CD14-positive monocyte (primary cell): ENCODE results near the gene PLXNA4. TPM values are rescaled to one million over a fixed set of nuclear protein-coding genes. Genes with fewer than 3 reads are reported as not detected.

ENCODE experiments used
- DNase-seq, 3 donors: peaks; one replicate each; pipeline ENCODE4 v3.0.0-alpha.2; 2011 to 2022
- H2AFZ ChIP-seq: 2 replicates; pipeline ENCODE4 v1.6.0; 2012; ENCODE audit warnings: mild to moderate bottlenecking, low read depth, low read length, inconsistent platforms; ENCODE audit not compliant: insufficient read depth, poor library complexity, severe bottlenecking
- H3K27ac ChIP-seq, 2 donors: 1 replicate in 1 of 2; 2 replicates in 1 of 2; pipeline ENCODE4 v1.5.1; 2012 to 2013; ENCODE audit warnings: low read length in 2 of 2, control low read depth in 1 of 2, inconsistent platforms in 1 of 2, low read depth in 1 of 2, mild to moderate bottlenecking in 1 of 2
- H3K27me3 ChIP-seq, 2 donors: one replicate each; pipeline versions ENCODE4 v1.6.0 to v1.6.1; 2011 to 2013; ENCODE audit warnings: low read length in 2 of 2; ENCODE audit not compliant: control insufficient read depth in 2 of 2, insufficient read depth in 2 of 2
- H3K36me3 ChIP-seq, 2 donors: replicated peaks in 1 of 2; 1 replicate in 1 of 2; 2 replicates in 1 of 2; pipeline versions ENCODE4 v1.5.1 to v1.6.1; 2012 to 2013; ENCODE audit warnings: low read length in 2 of 2, control low read depth in 1 of 2, inconsistent platforms in 1 of 2, mild to moderate bottlenecking in 1 of 2; ENCODE audit not compliant: insufficient read depth in 2 of 2, control insufficient read depth in 1 of 2
- H3K4me1 ChIP-seq, 2 donors: 1 replicate in 1 of 2; 2 replicates in 1 of 2; pipeline versions ENCODE4 v1.5.1 to v1.6.1; 2012 to 2013; ENCODE audit warnings: low read length in 2 of 2, control low read depth in 1 of 2, inconsistent platforms in 1 of 2, mild to moderate bottlenecking in 1 of 2, moderate library complexity in 1 of 2; ENCODE audit not compliant: insufficient read depth in 2 of 2, control insufficient read depth in 1 of 2
- H3K4me2 ChIP-seq: replicated peaks from 2 replicates; pipeline ENCODE3; 2012; ENCODE audit warnings: low read length, moderate library complexity, mild to moderate bottlenecking; ENCODE audit not compliant: poor library complexity, severe bottlenecking; ENCODE audit errors: extremely low read depth
- H3K4me3 ChIP-seq, 3 experiments: fragments of 200-600 bp in 1 of 3; sonication (generic) in 1 of 3; replicated peaks in 1 of 3; 1 replicate in 2 of 3; 2 replicates in 1 of 3; pipeline ENCODE4 v1.5.1; 2011 to 2013; ENCODE audit warnings: low read length in 3 of 3, mild to moderate bottlenecking in 3 of 3, control low read depth in 2 of 3, low read depth in 2 of 3, inconsistent platforms in 1 of 3, moderate library complexity in 1 of 3
- H3K79me2 ChIP-seq: 2 replicates; pipeline ENCODE4 v1.6.0; 2012; ENCODE audit warnings: mild to moderate bottlenecking, control low read depth, inconsistent platforms, low read length, moderate library complexity; ENCODE audit not compliant: insufficient read depth
- H3K9ac ChIP-seq: 2 replicates; pipeline ENCODE4 v1.6.0; 2017; ENCODE audit warnings: low read length, mild to moderate bottlenecking; ENCODE audit not compliant: insufficient read depth, poor library complexity, severe bottlenecking
- H3K9me3 ChIP-seq, 2 donors: replicated peaks in 1 of 2; 1 replicate in 1 of 2; 2 replicates in 1 of 2; pipeline versions ENCODE4 v1.5.1 to v1.6.1; 2012 to 2013; ENCODE audit warnings: low read length in 2 of 2, control low read depth in 1 of 2; ENCODE audit not compliant: control insufficient read depth in 1 of 2, insufficient read depth in 1 of 2
- H4K20me1 ChIP-seq: 2 replicates; pipeline ENCODE4 v1.6.0; 2012; ENCODE audit warnings: mild to moderate bottlenecking, low read length, control low read depth, moderate library complexity; ENCODE audit not compliant: insufficient read depth
- H3K27ac Mint-ChIP-seq, 7 donors: one replicate each; pipeline ENCODE4 v1.8.0; 2020; ENCODE audit warnings: mild to moderate bottlenecking in 7 of 7, mixed read lengths in 7 of 7, moderate library complexity in 6 of 7, inconsistent platforms in 2 of 7
- H3K27me3 Mint-ChIP-seq, 3 donors: one replicate each; pipeline ENCODE4 v1.8.0; 2021 to 2022; ENCODE audit warnings: low read depth in 3 of 3, mild to moderate bottlenecking in 3 of 3, mixed read lengths in 3 of 3, moderate library complexity in 3 of 3, inconsistent platforms in 1 of 3
- H3K36me3 Mint-ChIP-seq, 2 donors: one replicate each; pipeline ENCODE4 v1.8.0; 2020; ENCODE audit warnings: mixed read lengths in 2 of 2, inconsistent platforms in 1 of 2, mild to moderate bottlenecking in 1 of 2
- H3K4me1 Mint-ChIP-seq: one replicate; pipeline ENCODE4 v1.8.0; 2020; ENCODE audit warnings: mild to moderate bottlenecking, mixed read lengths
- H3K4me3 Mint-ChIP-seq, 2 donors: one replicate each; pipeline ENCODE4 v1.8.0; 2020; ENCODE audit warnings: mild to moderate bottlenecking in 2 of 2, mixed read lengths in 2 of 2, moderate library complexity in 1 of 2
- H3K9me3 Mint-ChIP-seq, 7 donors: one replicate each; pipeline ENCODE4 v1.8.0; 2020 to 2022; ENCODE audit warnings: mixed read lengths in 7 of 7, mild to moderate bottlenecking in 6 of 7, moderate library complexity in 6 of 7, inconsistent platforms in 2 of 7
- CTCF ChIP-seq: fragments of 200-600 bp; IDR thresholded peaks from one replicate; pipeline ENCODE4 v1.8.0; 2022; ENCODE audit warnings: antibody characterized with exemption, mild to moderate bottlenecking
- WGBS: methylation state at CpG from one replicate; pipeline ENCODE4 v1.1.5; 2013; ENCODE audit warnings: missing lambda C conversion rate; ENCODE audit not compliant: insufficient coverage; 5-methylcytosine and 5-hydroxymethylcytosine counted together
- intact Hi-C, 2 donors: fragments of 100-400 bp; cut with micrococcal nuclease; formaldehyde crosslinking; loops; one replicate each; pipeline versions ENCODE4 v1.15.0 to v1.15.1; 2023
- polyA plus RNA-seq, 3 donors: library from polyadenylated mRNA; depleted of rRNA in 1 of 3; unstranded in 2 of 3; stranded (reverse) in 1 of 3; fragments of 300-500 nt in 2 of 3; fragments of >200 nt in 1 of 3; fragmentation: Illumina TruSeq in 2 of 3; gene quantifications; 1 replicate in 2 of 3; 2 replicates in 1 of 3; pipeline ENCODE4 v1.2.3, GENCODE V29; 2012 to 2021

The PLXNA4 gene
- polyA plus RNA-seq, 3 donors: not detected

GRCh38 chr7:132398253-132398925 lies 177.9 kb downstream of the PLXNA4 start:
- Histone ChIP-seq H3K4me3 (no peak overlapping the region), H4K20me1 (no peaks in the 10 kb centered on the region), H3K4me2 (no peak overlapping the region), H3K79me2 (no peaks in the 10 kb centered on the region), H3K9me3 (no peaks in the 10 kb centered on the region), H3K36me3 (no peaks in the 10 kb centered on the region), H3K27ac (no peak overlapping the region), H2AFZ (no peak overlapping the region), H3K9ac (no peak overlapping the region), H3K27me3 (no peaks in the 10 kb centered on the region), H3K4me1 (no peaks in the 10 kb centered on the region)
- Mint-ChIP-seq H3K36me3 (no peaks in the 10 kb centered on the region), H3K27ac (no peak overlapping the region), H3K4me3 (no peak overlapping the region), H3K4me1 (no peaks in the 10 kb centered on the region), H3K9me3 (no peaks in the 10 kb centered on the region), H3K27me3 (peaks cover 3 to 12% (median 5%) of the 10 kb centered on the region in 3 donors)
- intact Hi-C loops: loop anchor here in 1 of 2 donors (5.0 kb wide), 1 partner anchor 184 kb away; no protein-coding TSS in a partner anchor
- TF ChIP-seq CTCF: no peak
- no peak for DNase-seq
- 97% methylated on average over 13 of the region's 14 CpGs for WGBS

- Histone ChIP-seq H3K9me3 (no peaks in the 10 kb centered on the region), H3K9ac (no peak overlapping the region), H3K27me3 (no peaks in the 10 kb centered on the region), H3K4me3 (no peak overlapping the region), H3K4me2 (no peak overlapping the region), H3K27ac (no peak overlapping the region), H3K79me2 (no peaks in the 10 kb centered on the region), H3K36me3 (no peaks in the 10 kb centered on the region), H2AFZ (no peak overlapping the region), H3K4me1 (peaks cover 0 to under 1% of the 10 kb centered on the region in 2 donors), H4K20me1 (no peaks in the 10 kb centered on the region)
- Mint-ChIP-seq H3K36me3 (no peaks in the 10 kb centered on the region), H3K27ac (no peak overlapping the region), H3K27me3 (peaks cover 3 to 9% (median 5%) of the 10 kb centered on the region in 3 donors), H3K4me3 (no peak overlapping the region), H3K9me3 (no peaks in the 10 kb centered on the region), H3K4me1 (no peaks in the 10 kb centered on the region)
- WGBS: 97% methylated on average over 3 of the region's 5 CpGs
- TF ChIP-seq CTCF: no peak
- intact Hi-C loops: loop anchor here in 1 of 2 donors (5.0 kb wide), 1 partner anchor 185 kb away; no protein-coding TSS in a partner anchor
- no peak for DNase-seq
These were observed 179.2 kb downstream of the PLXNA4 start for GRCh38 chr7:132397070-132397469.
